PC-9 (cell line): ENCODE results near the gene KCNJ10. TPM values are rescaled to one million over a fixed set of nuclear protein-coding genes. Genes with fewer than 3 reads are reported as not detected.

Source experiments
- BruUV-seq: library from RNA; stranded (reverse); fragments of 400-500 nt; replicated peaks from 2 replicates; lab custom pipeline; 2021; lab: Mats Ljungman, UMichigan
- CTCF ChIA-PET: fragments of 300-600 bp; sonication (Branson Sonifier 250); formaldehyde crosslinking; loops from one replicate; lab custom pipeline; 2022; ENCODE audit warnings: antibody characterized with exemption; lab: Charles Lee
- POLR2A ChIA-PET: fragments of 300-600 bp; sonication (Branson Sonifier 250); formaldehyde crosslinking; loops from one replicate; lab custom pipeline; 2022; ENCODE audit warnings: antibody characterized with exemption; ENCODE audit not compliant: unreplicated experiment; lab: Charles Lee
- DNase-seq, 2 experiments: peaks; one replicate each; pipeline versions ENCODE4 v3.0.0 to v3.0.0-alpha.2; 2015 to 2022; ENCODE audit warnings: mixed read lengths in 1 of 2
- H2AFZ ChIP-seq: fragments of 200-600 bp; sonication (generic); 2 replicates; pipeline ENCODE4 v1.8.1; 2017; ENCODE audit warnings: antibody characterized with exemption
- H3F3A ChIP-seq: fragments of 200-600 bp; sonication (generic); 2 replicates; pipeline ENCODE4 v1.8.1; 2017; ENCODE audit warnings: antibody characterized with exemption, mild to moderate bottlenecking, low read depth; ENCODE audit not compliant: insufficient read depth
- H3K27ac ChIP-seq: fragments of 200-600 bp; sonication (generic); 2 replicates; pipeline ENCODE4 v1.6.1; 2016; ENCODE audit warnings: mixed run types
- H3K27me3 ChIP-seq: fragments of 200-600 bp; sonication (generic); 2 replicates; pipeline ENCODE4 v1.6.1; 2016; ENCODE audit warnings: low read depth, mixed run types; ENCODE audit not compliant: insufficient read depth
- H3K36me3 ChIP-seq: fragments of 200-600 bp; sonication (generic); 2 replicates; pipeline ENCODE4 v1.6.1; 2016; ENCODE audit warnings: low read depth, mixed run types
- H3K4me1 ChIP-seq: fragments of 200-600 bp; sonication (generic); replicated peaks from 2 replicates; pipeline ENCODE4 v1.6.1; 2016; ENCODE audit warnings: mixed run types; ENCODE audit not compliant: insufficient read depth
- H3K4me2 ChIP-seq: fragments of 200-600 bp; sonication (generic); 2 replicates; pipeline ENCODE4 v1.6.1; 2017; ENCODE audit warnings: mixed run types
- H3K4me3 ChIP-seq: fragments of 200-600 bp; sonication (generic); 2 replicates; pipeline ENCODE4 v1.6.1; 2016; ENCODE audit warnings: mixed run types
- H3K79me2 ChIP-seq: fragments of 200-600 bp; sonication (generic); 2 replicates; pipeline ENCODE4 v1.6.1; 2017; ENCODE audit warnings: low read depth, mixed run types
- H3K9me2 ChIP-seq: fragments of 200-600 bp; sonication (generic); 2 replicates; pipeline ENCODE4 v1.8.1; 2017; ENCODE audit warnings: mild to moderate bottlenecking; ENCODE audit not compliant: insufficient read depth
- H3K9me3 ChIP-seq: fragments of 200-600 bp; sonication (generic); 2 replicates; pipeline ENCODE4 v1.8.1; 2016; ENCODE audit warnings: low read depth; ENCODE audit not compliant: insufficient read depth
- H4K20me1 ChIP-seq: fragments of 200-600 bp; sonication (generic); 2 replicates; pipeline ENCODE4 v1.8.1; 2017; ENCODE audit not compliant: insufficient read depth
- CTCF ChIP-seq: fragments of 200-600 bp; sonication (generic); conservative IDR thresholded peaks from 2 replicates; pipeline ENCODE4 v1.6.1; 2017; ENCODE audit warnings: mixed run types, antibody characterized with exemption, mild to moderate bottlenecking, moderate library complexity
- EZH2 ChIP-seq: fragments of 200-600 bp; sonication (generic); IDR thresholded peaks from 2 replicates; pipeline ENCODE4 v1.8.0; 2017; ENCODE audit warnings: antibody characterized with exemption, low read depth
- intact Hi-C: fragments of 100-400 bp; cut with micrococcal nuclease; formaldehyde crosslinking; loops from one replicate; pipeline ENCODE4 v1.10.0; 2022; ENCODE audit not compliant: unreplicated experiment
- total RNA-seq: library from RNA; stranded (reverse); gene quantifications from 2 replicates; pipeline ENCODE4 v1.2.3, GENCODE V29; 2021

The KCNJ10 gene
- total RNA-seq, 1 experiment from 2014 or later: not detected

GRCh38 chr1:160064164-160064563, 5.8 kb downstream of the KCNJ10 start:
- no peak overlapping the region for H3K27ac ChIP-seq
- H3F3A ChIP-seq: no peaks in the 10 kb centered on the region
- H3K79me2 ChIP-seq: no peaks in the 10 kb centered on the region
- ChIA-PET POLR2A (no interaction called here), CTCF (no interaction called here)
- no peak for TF ChIP-seq CTCF
- H3K9me3 ChIP-seq: no peaks in the 10 kb centered on the region
- H2AFZ ChIP-seq: no peak overlapping the region
- DNase-seq: no peak
- no peaks in the 10 kb centered on the region for H3K36me3 ChIP-seq
- BruUV-seq: no TSS peak
- intact Hi-C loops: no loop called here
- H3K4me2 ChIP-seq: no peak overlapping the region
- peaks cover 30% of the 10 kb centered on the region; the same call in 1 of the 2 replicates for H3K27me3 ChIP-seq
- peaks cover 6% of the 10 kb centered on the region; the same call in 1 of the 2 replicates for H3K4me1 ChIP-seq
- no peak overlapping the region for H3K4me3 ChIP-seq
- H3K9me2 ChIP-seq: no peaks in the 10 kb centered on the region
- H4K20me1 ChIP-seq: no peaks in the 10 kb centered on the region

- POLR2A ChIA-PET: no interaction called here
- Histone ChIP-seq H3F3A (no peaks in the 10 kb centered on the region), H4K20me1 (no peaks in the 10 kb centered on the region), H3K4me2 (no peak overlapping the region), H2AFZ (no peak overlapping the region), H3K4me1 (peaks cover 6% of the 10 kb centered on the region; the same call in 1 of the 2 replicates), H3K27ac (no peak overlapping the region), H3K4me3 (no peak overlapping the region), H3K27me3 (peaks cover 32% of the 10 kb centered on the region), H3K9me2 (no peaks in the 10 kb centered on the region), H3K36me3 (no peaks in the 10 kb centered on the region), H3K79me2 (no peaks in the 10 kb centered on the region), H3K9me3 (no peaks in the 10 kb centered on the region)
- DNase-seq: no peak
- CTCF ChIA-PET: interaction anchor here (1.1 kb wide), 1 partner anchor 16 kb away, joined by 4 read pairs; no protein-coding TSS in a partner anchor
- no TSS peak for BruUV-seq
- TF ChIP-seq EZH2: no peak
- TF ChIP-seq CTCF: no peak
- intact Hi-C loops: no loop called here
These were observed 6.8 kb downstream of the KCNJ10 start for GRCh38 chr1:160063176-160063575.

- Histone ChIP-seq H3K9me2 (no peaks in the 10 kb centered on the region), H3K27ac (no peak overlapping the region), H4K20me1 (no peaks in the 10 kb centered on the region), H3K27me3 (peaks cover 36% of the 10 kb centered on the region), H3K4me2 (no peak overlapping the region), H3K4me1 (peaks cover 6% of the 10 kb centered on the region; the same call in 1 of the 2 replicates), H2AFZ (no peak overlapping the region), H3K4me3 (no peak overlapping the region), H3K36me3 (no peaks in the 10 kb centered on the region), H3K9me3 (no peaks in the 10 kb centered on the region), H3F3A (no peaks in the 10 kb centered on the region), H3K79me2 (no peaks in the 10 kb centered on the region)
- CTCF ChIA-PET: interaction anchor here (1.1 kb wide), 1 partner anchor 17 kb away, joined by 4 read pairs; no protein-coding TSS in a partner anchor
- POLR2A ChIA-PET: no interaction called here
- TF ChIP-seq CTCF (no peak), EZH2 (no peak)
- DNase-seq: no peak
- intact Hi-C loops: no loop called here
- BruUV-seq: no TSS peak
These were observed 7.8 kb downstream of the KCNJ10 start for GRCh38 chr1:160062230-160062532.
